Panc1 (cell line): ENCODE results near the gene NOXA1.

Source experiments
- POLR2AphosphoS5 ChIP-seq: IDR thresholded peaks from 2 replicates; pipeline ENCODE4 v1.6.1; 2012; ENCODE audit warnings: mild to moderate bottlenecking, low read depth, low read length, moderate library complexity
- SIN3A ChIP-seq: IDR thresholded peaks from 2 replicates; pipeline ENCODE4 v1.6.1; 2012; ENCODE audit warnings: low read depth, mild to moderate bottlenecking, low read length, moderate library complexity, borderline replicate concordance; ENCODE audit not compliant: insufficient read depth
- TF ChIP-seq, protein P1 (sequence below): fragments of 450-650 bp; IDR thresholded peaks from 2 replicates; pipeline ENCODE4 v1.5.1; 2017; ENCODE audit warnings: mild to moderate bottlenecking
- TF ChIP-seq, protein P2 (sequence below), 2 experiments: IDR thresholded peaks; 2 replicates each; pipeline ENCODE4 v1.6.1; 2011 to 2012; ENCODE audit warnings: low read depth in 2 of 2, control low read depth in 1 of 2, low read length in 1 of 2, mild to moderate bottlenecking in 1 of 2, moderate library complexity in 1 of 2; ENCODE audit not compliant: insufficient read depth in 1 of 2

DNA sequence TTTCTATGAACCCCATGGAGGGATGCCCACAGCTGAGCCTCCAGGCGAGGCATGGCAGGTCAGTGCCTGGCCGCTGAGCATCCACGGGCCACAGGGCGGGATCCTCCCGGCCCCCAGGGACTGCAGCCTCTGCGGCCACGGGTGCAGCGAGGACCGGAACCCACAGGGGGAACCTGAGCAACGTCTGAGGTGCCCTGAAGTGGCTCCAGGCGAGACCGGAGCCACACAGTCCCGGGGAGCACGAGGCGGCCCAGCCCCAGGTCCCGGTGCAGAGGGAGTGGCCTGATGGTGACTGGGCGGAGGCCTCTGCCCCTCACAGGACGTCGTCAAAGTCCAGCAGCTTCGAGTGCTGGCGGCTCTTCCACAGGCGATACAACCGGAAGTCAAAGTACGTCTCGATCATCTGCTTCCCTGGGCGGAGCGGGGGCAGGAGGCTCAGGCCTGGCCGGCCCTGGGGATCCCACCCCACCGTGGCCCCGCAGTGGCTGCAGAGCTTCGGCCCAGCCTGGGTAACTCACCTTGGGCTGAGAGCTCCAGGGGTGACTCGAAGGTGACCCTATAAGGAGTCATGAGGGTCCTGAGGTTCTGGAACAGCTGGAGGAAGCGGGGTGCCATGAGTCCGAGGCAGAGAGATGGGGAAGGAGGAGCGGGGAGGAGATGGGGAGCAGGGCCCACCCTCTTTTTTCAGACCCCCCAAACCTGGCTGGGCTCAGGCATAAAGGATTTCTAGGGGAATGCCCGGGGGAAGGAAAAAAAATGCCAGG is 26.1 kb downstream of the NOXA1 start:
- TF ChIP-seq SIN3A: no peak
- no peak for TF ChIP-seq POLR2AphosphoS5
- TF ChIP-seq, protein P1, sequence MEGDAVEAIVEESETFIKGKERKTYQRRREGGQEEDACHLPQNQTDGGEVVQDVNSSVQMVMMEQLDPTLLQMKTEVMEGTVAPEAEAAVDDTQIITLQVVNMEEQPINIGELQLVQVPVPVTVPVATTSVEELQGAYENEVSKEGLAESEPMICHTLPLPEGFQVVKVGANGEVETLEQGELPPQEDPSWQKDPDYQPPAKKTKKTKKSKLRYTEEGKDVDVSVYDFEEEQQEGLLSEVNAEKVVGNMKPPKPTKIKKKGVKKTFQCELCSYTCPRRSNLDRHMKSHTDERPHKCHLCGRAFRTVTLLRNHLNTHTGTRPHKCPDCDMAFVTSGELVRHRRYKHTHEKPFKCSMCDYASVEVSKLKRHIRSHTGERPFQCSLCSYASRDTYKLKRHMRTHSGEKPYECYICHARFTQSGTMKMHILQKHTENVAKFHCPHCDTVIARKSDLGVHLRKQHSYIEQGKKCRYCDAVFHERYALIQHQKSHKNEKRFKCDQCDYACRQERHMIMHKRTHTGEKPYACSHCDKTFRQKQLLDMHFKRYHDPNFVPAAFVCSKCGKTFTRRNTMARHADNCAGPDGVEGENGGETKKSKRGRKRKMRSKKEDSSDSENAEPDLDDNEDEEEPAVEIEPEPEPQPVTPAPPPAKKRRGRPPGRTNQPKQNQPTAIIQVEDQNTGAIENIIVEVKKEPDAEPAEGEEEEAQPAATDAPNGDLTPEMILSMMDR: no peak
- TF ChIP-seq, protein P2, sequence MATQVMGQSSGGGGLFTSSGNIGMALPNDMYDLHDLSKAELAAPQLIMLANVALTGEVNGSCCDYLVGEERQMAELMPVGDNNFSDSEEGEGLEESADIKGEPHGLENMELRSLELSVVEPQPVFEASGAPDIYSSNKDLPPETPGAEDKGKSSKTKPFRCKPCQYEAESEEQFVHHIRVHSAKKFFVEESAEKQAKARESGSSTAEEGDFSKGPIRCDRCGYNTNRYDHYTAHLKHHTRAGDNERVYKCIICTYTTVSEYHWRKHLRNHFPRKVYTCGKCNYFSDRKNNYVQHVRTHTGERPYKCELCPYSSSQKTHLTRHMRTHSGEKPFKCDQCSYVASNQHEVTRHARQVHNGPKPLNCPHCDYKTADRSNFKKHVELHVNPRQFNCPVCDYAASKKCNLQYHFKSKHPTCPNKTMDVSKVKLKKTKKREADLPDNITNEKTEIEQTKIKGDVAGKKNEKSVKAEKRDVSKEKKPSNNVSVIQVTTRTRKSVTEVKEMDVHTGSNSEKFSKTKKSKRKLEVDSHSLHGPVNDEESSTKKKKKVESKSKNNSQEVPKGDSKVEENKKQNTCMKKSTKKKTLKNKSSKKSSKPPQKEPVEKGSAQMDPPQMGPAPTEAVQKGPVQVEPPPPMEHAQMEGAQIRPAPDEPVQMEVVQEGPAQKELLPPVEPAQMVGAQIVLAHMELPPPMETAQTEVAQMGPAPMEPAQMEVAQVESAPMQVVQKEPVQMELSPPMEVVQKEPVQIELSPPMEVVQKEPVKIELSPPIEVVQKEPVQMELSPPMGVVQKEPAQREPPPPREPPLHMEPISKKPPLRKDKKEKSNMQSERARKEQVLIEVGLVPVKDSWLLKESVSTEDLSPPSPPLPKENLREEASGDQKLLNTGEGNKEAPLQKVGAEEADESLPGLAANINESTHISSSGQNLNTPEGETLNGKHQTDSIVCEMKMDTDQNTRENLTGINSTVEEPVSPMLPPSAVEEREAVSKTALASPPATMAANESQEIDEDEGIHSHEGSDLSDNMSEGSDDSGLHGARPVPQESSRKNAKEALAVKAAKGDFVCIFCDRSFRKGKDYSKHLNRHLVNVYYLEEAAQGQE (IDR thresholded peaks at IDR 0.05; ENCODE audit: insufficient read depth in 1 of 2, low read depth in 2 of 2, low read length in 1 of 2): no peak
